T47D (cell line): ENCODE results near the gene NFIL3.

Experiments
- DNase-seq, 2 experiments: peaks; one replicate each; pipeline versions ENCODE4 v3.0.0 to v3.0.0-alpha.2; 2011 to 2012; ENCODE audit warnings: low read depth in 1 of 2, low spot score in 1 of 2
- JUND ChIP-seq: IDR thresholded peaks from 2 replicates; pipeline ENCODE4 v1.6.1; 2012; ENCODE audit warnings: low read depth
- in situ Hi-C: cut with HindIII; loops from 2 replicates; pipeline ENCODE4 v1.10.0; 2016; ENCODE audit warnings: low sequenced_read_pairs, low pct_unique_long_range_greater_than_20kb

NFIL3 gene

DNA sequence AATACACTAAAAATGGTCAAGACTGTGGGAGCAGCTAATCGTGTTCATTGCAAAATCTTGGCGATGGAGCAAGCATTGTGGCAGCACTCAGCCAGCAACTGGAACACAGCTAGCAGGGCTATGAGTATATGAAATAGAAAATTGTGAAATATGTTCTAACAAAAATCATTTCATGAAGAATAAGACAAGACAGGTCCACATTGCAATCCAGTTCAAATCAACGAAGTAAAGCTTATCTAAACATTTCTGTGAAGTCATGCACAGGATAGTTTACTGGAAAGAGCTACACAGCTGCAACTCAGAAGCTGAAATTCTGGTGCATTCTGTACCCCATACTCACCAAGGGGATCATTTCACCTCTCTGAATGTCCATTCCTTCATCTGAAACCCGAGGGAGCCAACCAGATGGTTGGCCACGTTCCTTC is 5.3 kb upstream of the NFIL3 start:
- no peak for TF ChIP-seq JUND
- DNase-seq, result no peak
- in situ Hi-C loops, result no loop called here

DNA sequence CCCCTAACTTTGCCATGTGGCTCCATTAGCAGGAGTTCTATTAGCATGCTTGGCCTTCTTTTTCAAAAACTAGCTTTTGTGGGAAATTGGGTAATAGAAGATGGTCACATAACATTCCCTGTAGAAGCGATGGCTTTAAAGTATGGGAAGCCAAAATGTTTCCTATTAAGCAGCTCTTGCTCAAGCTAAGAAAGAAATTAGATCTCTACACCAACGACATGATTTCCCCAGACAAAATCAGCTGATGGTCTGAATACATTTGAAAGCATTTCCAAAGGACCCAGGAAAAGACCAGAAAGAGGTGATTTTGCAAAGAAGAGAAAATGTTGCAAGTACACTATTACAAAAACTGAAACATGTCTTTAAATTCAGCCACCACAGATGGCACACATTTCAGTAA is 4.8 kb upstream of the NFIL3 start:
- in situ Hi-C loops, result no loop called here
- no peak for DNase-seq
- TF ChIP-seq JUND, result no peak

DNA sequence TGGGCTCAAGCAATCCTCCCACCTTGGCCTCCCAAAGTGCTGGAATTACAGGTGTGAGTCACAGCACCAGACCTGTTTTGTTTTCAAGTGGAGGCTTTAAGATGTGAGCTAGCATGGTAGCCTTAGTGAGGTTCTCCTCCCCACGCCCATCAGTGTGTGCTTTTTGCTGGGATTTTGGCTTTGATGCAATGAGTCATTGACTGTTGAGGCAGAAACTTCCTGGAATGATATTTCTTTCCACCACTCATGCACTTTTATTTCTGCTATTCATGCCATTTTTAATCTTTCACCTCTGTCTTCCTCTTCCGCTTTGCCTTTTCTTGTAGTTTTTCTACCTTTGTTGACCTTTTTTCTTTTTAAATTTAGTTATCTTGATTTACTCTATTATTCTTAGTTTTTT is 4.2 kb upstream of the NFIL3 start:
- no peak for DNase-seq
- TF ChIP-seq JUND, result no peak
- in situ Hi-C loops, result no loop called here

DNA sequence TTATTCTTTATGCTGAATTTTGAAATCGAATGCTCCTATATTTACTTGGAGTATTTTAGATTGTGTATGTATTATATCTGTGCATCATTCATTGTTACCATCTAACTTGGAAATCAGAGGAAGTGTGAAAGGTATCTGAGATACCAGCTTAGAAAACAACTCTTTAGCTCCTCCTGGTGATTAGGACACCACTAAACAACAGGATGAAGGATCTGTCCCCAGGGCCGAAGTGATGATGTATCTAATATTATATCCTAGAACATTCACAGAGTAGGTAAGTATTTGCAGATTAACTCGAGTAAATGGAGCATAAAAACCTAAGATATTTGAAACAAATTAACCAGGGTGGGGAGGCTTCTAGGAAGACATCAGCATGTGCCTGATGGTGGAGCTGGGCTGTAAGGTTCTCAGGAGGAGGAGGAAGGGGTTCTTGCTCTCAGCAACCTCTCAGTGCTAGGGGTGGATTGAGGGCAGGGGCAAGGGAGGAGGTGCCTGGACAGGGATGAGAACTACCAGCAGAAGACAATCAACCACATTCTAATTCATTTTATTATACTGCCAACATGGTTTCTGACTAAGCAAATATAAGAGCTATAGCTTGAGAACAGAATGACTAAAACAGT is 2.6 kb upstream of the NFIL3 start:
- DNase-seq, result peak; percentile 23 to 64
- TF ChIP-seq JUND, result no peak
- in situ Hi-C loops, result no loop called here

DNA sequence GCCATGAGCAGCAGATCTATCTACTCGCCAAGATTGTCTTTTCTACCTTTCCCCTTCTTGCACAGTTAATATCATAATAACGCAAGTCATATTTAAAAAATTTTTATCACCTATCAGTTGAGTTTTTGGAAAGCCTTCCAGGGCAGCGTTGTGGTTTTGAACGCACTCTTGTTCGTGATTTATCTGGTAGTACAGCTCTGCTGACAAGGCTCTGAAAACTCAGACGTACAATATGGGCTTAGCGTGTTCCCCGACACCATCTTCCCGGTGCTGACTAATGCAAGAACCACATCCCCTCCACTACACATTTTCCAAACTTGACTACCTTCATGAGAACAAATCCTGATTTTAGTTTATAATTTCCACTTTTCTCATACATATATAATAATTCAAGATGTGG is 1.6 kb upstream of the NFIL3 start:
- no peak for DNase-seq
- no peak for TF ChIP-seq JUND
- in situ Hi-C loops, result no loop called here

DNA sequence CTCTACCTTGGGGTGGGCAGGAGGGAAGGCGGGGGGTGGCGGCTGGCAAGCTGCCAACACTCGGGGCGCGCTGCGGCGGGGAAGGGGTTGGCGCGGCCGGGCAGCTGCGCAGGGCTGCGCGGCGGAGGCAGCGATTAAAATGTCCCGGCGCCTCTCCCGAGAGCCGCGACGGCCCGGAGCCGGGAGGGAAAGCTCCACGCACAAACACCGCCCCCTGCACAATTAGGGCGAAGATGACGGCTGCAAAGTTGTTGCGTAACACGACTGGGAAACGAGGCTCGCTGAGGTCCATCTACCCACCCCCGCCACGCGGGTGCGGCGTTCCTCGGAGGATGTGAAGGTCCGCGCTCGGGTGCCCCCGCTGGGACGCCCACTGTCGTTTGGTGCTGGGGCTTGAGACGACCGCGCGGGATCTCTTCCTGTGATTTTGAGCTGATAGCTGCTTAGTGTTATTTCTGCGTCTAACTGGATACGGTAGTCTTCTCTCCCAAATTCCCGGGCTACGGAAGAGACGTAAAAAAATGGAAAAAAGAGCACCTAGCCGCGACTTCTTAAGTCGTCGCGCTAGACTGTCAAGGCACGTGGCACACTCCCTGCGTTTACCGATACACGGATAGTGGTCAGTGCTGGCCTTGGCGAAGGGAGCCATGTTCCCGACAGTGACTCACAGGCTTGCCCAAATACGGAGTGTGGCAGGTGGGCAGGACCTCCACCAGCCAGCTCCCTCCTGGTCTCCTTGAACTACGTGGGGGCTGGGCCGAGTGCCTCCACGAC is 958 bp upstream of the NFIL3 start:
- TF ChIP-seq JUND, result no peak
- peak; percentile 59 to 82 for DNase-seq
- in situ Hi-C loops, result no loop called here

DNA sequence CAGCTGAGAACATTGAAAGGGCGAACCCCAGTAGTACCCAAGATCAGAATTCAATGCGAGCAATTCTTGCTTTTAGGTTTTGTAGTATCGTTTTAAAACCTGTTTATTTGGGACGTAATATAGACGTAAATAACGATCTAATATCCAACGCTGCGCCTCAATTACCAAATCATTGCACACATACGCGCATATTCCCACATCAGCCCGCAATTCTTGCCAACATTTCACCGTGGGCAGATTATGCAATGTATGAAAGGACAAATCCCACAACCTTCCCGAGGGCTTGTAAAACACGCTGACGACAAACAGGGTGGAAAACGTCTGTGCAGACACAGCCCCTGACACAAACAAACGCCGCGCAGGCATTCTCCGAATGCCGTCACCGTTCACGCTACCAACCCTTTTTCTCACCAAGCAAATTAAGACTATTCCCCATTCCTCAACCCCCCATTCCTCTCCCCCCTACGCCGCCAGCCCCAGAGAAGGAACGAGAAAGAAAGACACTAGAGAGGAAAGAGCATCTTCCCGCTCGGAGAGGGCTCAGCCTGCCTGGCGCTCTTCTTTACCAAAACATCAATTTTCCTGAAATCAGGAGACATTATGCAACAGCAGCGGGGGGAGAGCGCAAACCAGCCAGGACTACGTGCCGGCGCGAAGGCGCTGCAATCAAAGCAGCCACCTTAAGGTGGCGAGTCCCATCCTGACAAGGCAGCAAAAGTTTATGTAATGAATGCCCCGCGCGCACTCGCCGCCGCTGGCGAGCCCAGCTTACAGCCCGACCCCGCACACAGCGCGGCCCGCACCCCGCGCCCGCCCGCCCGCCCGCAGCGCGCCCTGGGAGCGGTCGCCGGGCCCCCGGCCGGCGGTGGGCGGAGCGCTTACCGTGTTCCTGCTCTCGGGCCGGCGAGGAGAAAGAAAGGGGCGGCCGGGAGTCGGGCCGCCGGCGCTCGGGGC is 597 bp downstream of the NFIL3 start:
- in situ Hi-C loops, result no loop called here
- TF ChIP-seq JUND, result no peak
- DNase-seq, result peak; percentile 68 to 74

DNA sequence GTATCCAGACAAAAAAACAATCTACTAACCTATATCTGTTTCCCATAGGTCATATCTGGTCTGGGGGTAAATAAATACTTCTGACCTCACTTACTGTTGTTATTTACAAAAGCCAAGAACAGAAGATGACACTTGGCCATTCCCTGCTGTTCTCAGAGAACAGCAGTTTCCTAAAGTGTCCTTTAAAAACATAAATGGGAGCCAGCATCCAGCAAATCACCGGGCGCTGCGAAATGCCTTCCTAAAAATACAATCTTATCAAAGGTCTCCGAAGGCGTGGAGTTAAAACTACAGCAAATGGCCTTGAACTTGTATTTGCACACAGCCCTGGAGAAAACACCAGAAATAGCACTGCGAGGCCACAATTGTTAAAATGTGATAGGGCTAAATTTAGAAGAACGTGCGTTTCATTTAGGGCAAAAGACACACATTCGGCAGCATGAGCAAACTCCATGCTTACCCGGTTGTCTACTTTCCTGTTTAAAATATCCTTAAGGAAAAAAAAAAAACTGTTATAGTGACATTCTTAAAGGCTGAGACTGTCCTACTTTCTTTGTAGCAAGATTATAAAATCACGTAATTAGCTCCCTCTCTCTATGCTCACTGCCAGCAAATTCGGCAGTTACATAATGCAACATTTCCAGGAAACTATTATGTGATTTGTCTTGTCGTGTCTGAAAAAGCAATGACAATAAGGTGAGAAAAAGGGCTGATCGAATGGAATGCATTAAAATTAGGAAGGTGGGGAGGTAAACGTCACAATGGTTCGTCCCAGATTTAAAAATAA is 1.5 kb downstream of the NFIL3 start:
- TF ChIP-seq JUND, result no peak
- DNase-seq, result peak in 1 of 2 experiments; percentile 45
- in situ Hi-C loops, result no loop called here

DNA sequence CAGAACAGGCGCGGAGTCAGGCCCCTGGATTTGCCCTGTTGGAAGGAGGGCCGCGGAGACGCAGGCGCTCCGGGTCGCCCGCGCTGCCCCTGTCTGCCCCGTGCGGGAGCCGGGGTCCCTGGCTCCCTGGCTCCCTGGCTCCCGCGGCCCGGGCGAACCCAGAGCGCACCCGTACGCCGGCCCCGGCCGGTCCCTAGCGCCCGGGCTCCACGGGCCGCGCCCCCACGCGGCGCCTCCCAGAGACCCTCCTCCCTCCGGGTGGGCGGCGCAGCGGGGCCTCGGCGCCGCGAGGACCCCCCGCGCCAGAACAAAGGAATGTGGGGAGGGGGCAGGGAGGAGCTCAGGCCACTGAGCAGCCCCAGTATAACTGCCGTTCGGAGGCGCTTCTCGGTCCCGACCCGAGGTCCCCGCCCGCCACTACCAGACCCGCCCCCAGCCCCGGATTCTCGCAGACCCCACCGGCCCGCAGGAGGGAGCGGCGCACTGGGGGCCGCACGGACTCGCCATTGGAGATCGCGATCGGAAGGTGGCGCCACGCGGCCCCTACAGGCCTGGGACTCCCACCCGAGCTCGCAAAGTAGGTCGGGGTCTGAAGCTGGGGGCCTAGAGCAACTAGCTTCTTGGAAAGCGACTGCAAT is 2.4 kb downstream of the NFIL3 start:
- in situ Hi-C loops, result no loop called here
- no peak for DNase-seq
- TF ChIP-seq JUND, result no peak

DNA sequence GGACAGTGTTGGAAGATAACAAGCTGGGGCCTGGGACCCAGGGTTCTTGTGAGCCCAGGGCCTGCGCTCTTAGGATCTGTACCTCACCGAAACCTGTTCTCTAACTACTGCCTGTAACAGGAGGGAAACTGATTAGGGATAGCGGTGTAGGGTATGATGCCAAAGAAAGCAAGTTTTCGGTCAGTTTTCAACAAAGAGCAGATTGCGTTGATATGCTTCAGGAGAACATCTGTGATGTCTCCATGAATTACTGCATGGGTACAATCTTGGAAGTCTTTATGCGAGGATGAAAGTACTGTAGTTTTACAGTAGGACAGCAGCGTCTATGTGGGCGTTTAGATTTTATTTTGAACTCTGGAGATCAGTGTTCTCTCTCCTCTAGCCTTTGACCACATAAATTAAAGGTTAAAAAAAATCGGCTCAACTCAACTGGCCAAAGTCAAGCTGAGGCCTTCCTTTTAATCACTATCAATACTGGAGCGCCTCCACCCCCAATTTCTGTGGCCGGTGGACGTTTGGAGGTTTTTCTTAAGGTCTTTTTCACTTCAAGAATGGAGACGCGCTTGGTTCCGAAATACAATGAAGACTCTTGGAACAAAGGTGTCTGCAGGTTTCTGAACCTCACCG is 3.0 kb downstream of the NFIL3 start:
- DNase-seq, result no peak
- in situ Hi-C loops, result no loop called here
- no peak for TF ChIP-seq JUND
